GM12878 (cell line): ENCODE data around the gene ACACB. TPM values are rescaled to one million over a fixed set of nuclear protein-coding genes. Genes with fewer than 3 reads are reported as not detected.

Experiments used
- ATAC-seq: fragments of 200-7000 bp; cut with Tn5 transposase; 3 replicates; pipeline ENCODE4 v1.9.1; 2020; ENCODE audit warnings: mild to moderate bottlenecking, moderate library complexity
- BruUV-seq: library from RNA; stranded (reverse); fragments of 400-500 nt; replicated peaks from 2 replicates; lab custom pipeline; 2021; lab: Mats Ljungman, UMichigan
- CTCF ChIA-PET: fragments of 300-600 bp; sonication (Branson Sonifier 250); formaldehyde crosslinking; extraction: SDS; loops from one replicate; lab custom pipeline; 2021; ENCODE audit warnings: inconsistent platforms; lab: Yijun Ruan, JAX
- POLR2A ChIA-PET: fragments of 350-600 bp; formaldehyde crosslinking; extraction: SDS; loops from one replicate; lab custom pipeline; 2021; ENCODE audit warnings: inconsistent platforms; lab: Charles Lee
- RAD21 ChIA-PET: fragments of 300-600 bp; sonication (Branson Sonifier 250); formaldehyde crosslinking; loops from one replicate; lab custom pipeline; 2023; ENCODE audit warnings: antibody characterized with exemption; ENCODE audit not compliant: unreplicated experiment; lab: Charles Lee
- SMC1A ChIA-PET: fragments of 300-600 bp; sonication (Branson Sonifier 250); formaldehyde crosslinking; loops from one replicate; lab custom pipeline; 2023; ENCODE audit not compliant: unreplicated experiment, uncharacterized antibody; lab: Charles Lee
- DNase-seq: peaks from one replicate; pipeline ENCODE4 v3.0.0-alpha.2; 2011; ENCODE audit warnings: low read depth, low spot score
- FAIRE-seq: peaks from 3 replicates; lab custom pipeline; 2011; peaks lifted over from hg19 to GRCh38; lab: Jason Lieb, UNC
- H2AFZ ChIP-seq: 2 replicates; pipeline ENCODE4 v1.6.0; 2011; ENCODE audit warnings: low read depth, low read length, control low read depth; ENCODE audit not compliant: control insufficient read depth
- H3K27ac ChIP-seq: 2 replicates; pipeline ENCODE4 v1.5.1; 2011; ENCODE audit warnings: control low read depth; ENCODE audit not compliant: control insufficient read depth, insufficient read depth
- H3K27me3 ChIP-seq, 2 experiments: replicated peaks in 1 of 2; 2 replicates each; pipeline versions ENCODE4 v1.6.0 to v1.6.1; 2011; ENCODE audit warnings: low read length in 1 of 2; ENCODE audit not compliant: control insufficient read depth in 2 of 2, insufficient read depth in 2 of 2
- H3K36me3 ChIP-seq, 2 experiments: 2 replicates each; pipeline ENCODE4 v1.5.1; 2011; ENCODE audit warnings: low read length in 1 of 2; ENCODE audit not compliant: control insufficient read depth in 2 of 2, insufficient read depth in 2 of 2
- H3K4me1 ChIP-seq: 2 replicates; pipeline ENCODE4 v1.6.1; 2011; ENCODE audit warnings: mild to moderate bottlenecking, low read length, moderate library complexity, mixed read lengths; ENCODE audit not compliant: control insufficient read depth, insufficient read depth
- H3K4me2 ChIP-seq: 2 replicates; pipeline ENCODE4 v1.6.0; 2011; ENCODE audit warnings: control low read depth; ENCODE audit not compliant: control insufficient read depth, insufficient read depth
- H3K4me3 ChIP-seq: fragments of 200-600 bp; sonication (generic); 2 replicates; pipeline ENCODE4 v1.5.1; 2016
- H3K79me2 ChIP-seq: 2 replicates; pipeline ENCODE4 v1.6.0; 2011; ENCODE audit warnings: low read length; ENCODE audit not compliant: control insufficient read depth, insufficient read depth
- H3K9ac ChIP-seq: 2 replicates; pipeline ENCODE4 v1.8.0; 2011; ENCODE audit warnings: low read length, control low read depth, mixed read lengths; ENCODE audit not compliant: control insufficient read depth, insufficient read depth
- H3K9me3 ChIP-seq: replicated peaks from 3 replicates; pipeline ENCODE4 v1.5.1; 2011; ENCODE audit warnings: mild to moderate bottlenecking, low read length; ENCODE audit not compliant: control insufficient read depth, insufficient read depth
- H4K20me1 ChIP-seq: 2 replicates; pipeline ENCODE4 v1.6.0; 2011; ENCODE audit not compliant: control insufficient read depth, insufficient read depth
- ATF2 ChIP-seq: IDR thresholded peaks from 2 replicates; pipeline ENCODE4 v1.6.1; 2012; ENCODE audit warnings: low read length, inconsistent platforms
- CBX5 ChIP-seq: sonication (generic); IDR thresholded peaks from 2 replicates; pipeline ENCODE4 v1.6.1; 2016; ENCODE audit warnings: low read depth, moderate library complexity, mild to moderate bottlenecking, inconsistent platforms
- EP300 ChIP-seq, 2 experiments: fragments of 150-350 bp in 1 of 2; IDR thresholded peaks; 2 replicates each; pipeline ENCODE4 v1.6.1; 2011 to 2012; ENCODE audit warnings: low read depth in 2 of 2, low read length in 2 of 2, borderline replicate concordance in 1 of 2, improper control_type of control experiment in 1 of 2, inconsistent platforms in 1 of 2; ENCODE audit not compliant: control insufficient read depth in 1 of 2
- HDGF ChIP-seq: fragments of 450-650 bp; IDR thresholded peaks from 2 replicates; pipeline ENCODE4 v1.6.1; 2016; ENCODE audit warnings: antibody characterized with exemption
- JUND ChIP-seq: IDR thresholded peaks from 2 replicates; pipeline ENCODE4 v1.6.1; 2012; ENCODE audit warnings: low read depth, mild to moderate bottlenecking, low read length, improper control_type of control experiment, moderate library complexity
- NBN ChIP-seq: fragments of 450-650 bp; IDR thresholded peaks from 2 replicates; pipeline ENCODE4 v1.6.1; 2016
- PAX5 ChIP-seq: IDR thresholded peaks from 2 replicates; pipeline ENCODE4 v1.6.1; 2011; ENCODE audit warnings: low read depth, low read length, borderline replicate concordance
- REST ChIP-seq: IDR thresholded peaks from 2 replicates; pipeline ENCODE4 v1.6.1; 2012; ENCODE audit warnings: mild to moderate bottlenecking, low read depth, low read length
- SPI1 ChIP-seq: IDR thresholded peaks from 2 replicates; pipeline ENCODE4 v1.6.1; 2011; ENCODE audit warnings: low read depth, mild to moderate bottlenecking, low read length, moderate library complexity, borderline replicate concordance; ENCODE audit not compliant: insufficient read depth
- USF1 ChIP-seq: IDR thresholded peaks from 2 replicates; pipeline ENCODE4 v1.6.1; 2011; ENCODE audit warnings: borderline replicate concordance, low read depth, mild to moderate bottlenecking, moderate library complexity, mixed read lengths, low read length; ENCODE audit not compliant: insufficient read depth; ENCODE audit errors: extremely low read length
- YY1 ChIP-seq: IDR thresholded peaks from 2 replicates; pipeline ENCODE4 v1.6.1; 2011; ENCODE audit warnings: low read depth, mild to moderate bottlenecking, low read length
- WGBS: methylation state at CpG from one replicate; pipeline ENCODE4 v1.1.6; 2016; ENCODE audit warnings: low lambda C conversion rate; ENCODE audit not compliant: insufficient replicate concordance, insufficient coverage; ENCODE audit errors: missing lambda C conversion rate; 5-methylcytosine and 5-hydroxymethylcytosine counted together
- in situ Hi-C: fragments of 300-500 bp; cut with MboI; formaldehyde crosslinking; loops from 9 replicates; pipeline ENCODE4 v1.14.3; 2018; ENCODE audit warnings: mixed read lengths
- intact Hi-C: fragments of 100-400 bp; cut with micrococcal nuclease; formaldehyde crosslinking; loops from one replicate; pipeline ENCODE4 v1.14.2; 2022; ENCODE audit not compliant: unreplicated experiment
- polyA plus RNA-seq, 11 experiments: library from polyadenylated mRNA; depleted of rRNA in 4 of 11; unstranded in 6 of 11; stranded (reverse) in 5 of 11; fragments of >200 nt; fragmentation: Nextera tagmentation in 4 of 11; fragmentation: Illumina TruSeq in 1 of 11; extraction: Ambion mirVana in 4 of 11; extraction: Trizol in 1 of 11; gene quantifications; 1 replicate in 1 of 11; 2 replicates in 10 of 11; pipeline versions ENCODE4 v1.2.1 to v1.2.3, GENCODE V29; 2011 to 2016; ENCODE audit warnings: inconsistent platforms in 2 of 11, missing spikeins in 2 of 11, low read depth in 1 of 11
- total RNA-seq, 4 experiments: library from RNA; depleted of rRNA in 3 of 4; stranded (reverse); fragments of >200 nt in 3 of 4; fragmentation: Illumina TruSeq in 1 of 4; extraction: Trizol in 1 of 4; gene quantifications; 2 replicates each; pipeline versions ENCODE4 v1.2.1 to v1.2.3, GENCODE V29; 2013 to 2021

The ACACB gene
- total and polyA plus RNA-seq, 10 of the 15 experiments (the other 5 are each of a cell fraction or from before 2014, with no cell fraction given): 0.05 to 1.9 (median 0.38) TPM; not detected in 2

- Histone ChIP-seq H3K79me2 (no peaks in the 10 kb centered on the region), H3K4me3 (no peak overlapping the region), H3K9me3 (no peaks in the 10 kb centered on the region), H3K4me2 (no peak overlapping the region), H3K4me1 (no peaks in the 10 kb centered on the region), H3K9ac (no peak overlapping the region), H3K27ac (no peak overlapping the region), H2AFZ (no peak overlapping the region), H4K20me1 (no peaks in the 10 kb centered on the region), H3K36me3 (no peaks in the 10 kb centered on the region; a peak in 1 of 4 replicates), H3K27me3 (no peaks in the 10 kb centered on the region)
- FAIRE-seq (no peak), ATAC-seq (no peak), DNase-seq (no peak)
- ChIA-PET RAD21 (interaction anchor here (0.6 kb wide), 1 partner anchor 892 kb away, joined by 3 read pairs; no protein-coding TSS in a partner anchor), CTCF (no interaction called here), SMC1A (no interaction called here), POLR2A (no interaction called here)
- WGBS: 69% methylated on average over 17 of the region's 17 CpGs
- TF ChIP-seq REST (no peak), NBN (no peak), PAX5 (no peak)
- no TSS peak for BruUV-seq
- intact Hi-C loops: no loop called here
- in situ Hi-C loops: no loop called here
Measured at GRCh38 chr12:109201496-109201885, 85.1 kb downstream of the ACACB start.

- Histone ChIP-seq H3K27me3 (no peaks in the 10 kb centered on the region), H3K4me3 (no peak overlapping the region), H3K79me2 (no peaks in the 10 kb centered on the region), H3K36me3 (no peaks in the 10 kb centered on the region), H3K9ac (no peak overlapping the region), H2AFZ (no peak overlapping the region), H3K27ac (no peak overlapping the region), H4K20me1 (no peaks in the 10 kb centered on the region), H3K9me3 (no peaks in the 10 kb centered on the region), H3K4me2 (no peak overlapping the region), H3K4me1 (no peaks in the 10 kb centered on the region)
- no TSS peak for BruUV-seq
- POLR2A ChIA-PET: no interaction called here
- in situ Hi-C loops: no loop called here
- intact Hi-C loops: no loop called here
- 60% methylated on average over 3 of the region's 3 CpGs for WGBS
- RAD21 ChIA-PET: no interaction called here
- CTCF ChIA-PET: no interaction called here
- no peak for FAIRE-seq
- SMC1A ChIA-PET: no interaction called here
- DNase-seq: no peak
- no peak for TF ChIP-seq SPI1
- TF ChIP-seq EP300 (IDR thresholded peaks at IDR 0.05; ENCODE audit: borderline replicate concordance in 1 of 2, control insufficient read depth in 1 of 2, low read depth in 2 of 2, low read length in 2 of 2): no peak
- no peak for TF ChIP-seq YY1
- no peak for TF ChIP-seq JUND
- no peak for TF ChIP-seq ATF2
- TF ChIP-seq USF1: no peak
- TF ChIP-seq CBX5: no peak
- no peak for TF ChIP-seq HDGF
- ATAC-seq: no peak
Measured at GRCh38 chr12:109202770-109203169, 86.4 kb downstream of the ACACB start.
